Mesenchymal stem cell (in vitro differentiated cells and primary cell): ENCODE results near the gene MTUS2.

ENCODE experiments used
- DNase-seq: peaks from one replicate; pipeline ENCODE4 v3.0.0-alpha.2; 2013
- H2AFZ ChIP-seq: one replicate; pipeline ENCODE4 v1.6.1; 2013; ENCODE audit warnings: low read depth, mild to moderate bottlenecking, control low read depth, inconsistent platforms, low read length, moderate library complexity
- H2AK5ac ChIP-seq: 2 replicates; pipeline ENCODE4 v1.6.1; 2013; ENCODE audit warnings: low read length, moderate library complexity, mild to moderate bottlenecking, inconsistent platforms; ENCODE audit not compliant: severe bottlenecking
- H2BK120ac ChIP-seq: one replicate; pipeline ENCODE4 v1.6.1; 2013; ENCODE audit warnings: low read depth, mild to moderate bottlenecking, inconsistent platforms, low read length, moderate library complexity
- H2BK12ac ChIP-seq, 2 experiments: one replicate each; pipeline ENCODE4 v1.6.1; 2013; ENCODE audit warnings: inconsistent platforms in 2 of 2, low read length in 2 of 2, mild to moderate bottlenecking in 2 of 2, moderate library complexity in 2 of 2, control low read depth in 1 of 2
- H2BK15ac ChIP-seq: one replicate; pipeline ENCODE4 v1.6.1; 2013; ENCODE audit warnings: mild to moderate bottlenecking, low read depth, inconsistent platforms; ENCODE audit not compliant: poor library complexity, severe bottlenecking
- H2BK5ac ChIP-seq: 2 replicates; pipeline ENCODE4 v1.6.1; 2013; ENCODE audit warnings: low read depth, mild to moderate bottlenecking, low read length, control low read depth, inconsistent platforms; ENCODE audit not compliant: poor library complexity, severe bottlenecking
- H3K14ac ChIP-seq, 2 experiments: one replicate each; pipeline ENCODE4 v1.6.1; 2013; ENCODE audit warnings: inconsistent platforms in 2 of 2, low read length in 2 of 2, control low read depth in 1 of 2, mild to moderate bottlenecking in 1 of 2, moderate library complexity in 1 of 2
- H3K18ac ChIP-seq, 2 experiments: one replicate each; pipeline ENCODE4 v1.6.1; 2013; ENCODE audit warnings: inconsistent platforms in 2 of 2, low read length in 2 of 2, control low read depth in 1 of 2, low read depth in 1 of 2, mild to moderate bottlenecking in 1 of 2
- H3K23ac ChIP-seq, 2 experiments: one replicate each; pipeline ENCODE4 v1.6.1; 2013; ENCODE audit warnings: inconsistent platforms in 2 of 2, low read length in 2 of 2, mild to moderate bottlenecking in 2 of 2, moderate library complexity in 2 of 2, control low read depth in 1 of 2
- H3K27ac ChIP-seq: 2 replicates; pipeline ENCODE4 v1.5.1; 2013; ENCODE audit warnings: mild to moderate bottlenecking, moderate library complexity, low read length, control low read depth, inconsistent platforms; ENCODE audit not compliant: poor library complexity, severe bottlenecking
- H3K27me3 ChIP-seq, 2 experiments: 2 replicates each; pipeline versions ENCODE4 v1.6.1 to v1.7.0; 2013; ENCODE audit warnings: low read length in 2 of 2, mild to moderate bottlenecking in 2 of 2, moderate library complexity in 2 of 2, control low read depth in 1 of 2, inconsistent platforms in 1 of 2; ENCODE audit not compliant: control insufficient read depth in 1 of 2, insufficient read depth in 1 of 2
- H3K36me3 ChIP-seq, 2 experiments: 2 replicates each; pipeline versions ENCODE4 v1.6.1 to v1.7.0; 2013; ENCODE audit warnings: low read length in 2 of 2, control low read depth in 1 of 2, inconsistent platforms in 1 of 2, low read depth in 1 of 2, mild to moderate bottlenecking in 1 of 2; ENCODE audit not compliant: insufficient read depth in 2 of 2, control insufficient read depth in 1 of 2
- H3K4ac ChIP-seq, 2 experiments: one replicate each; pipeline ENCODE4 v1.6.1; 2013; ENCODE audit warnings: inconsistent platforms in 2 of 2, low read length in 2 of 2, mild to moderate bottlenecking in 2 of 2, moderate library complexity in 2 of 2, control low read depth in 1 of 2, low read depth in 1 of 2
- H3K4me1 ChIP-seq: 2 replicates; pipeline ENCODE4 v1.6.1; 2013; ENCODE audit warnings: low read depth, low read length, control low read depth; ENCODE audit not compliant: control insufficient read depth, insufficient read depth
- H3K4me2 ChIP-seq: 2 replicates; pipeline ENCODE4 v1.6.1; 2013; ENCODE audit warnings: low read length, mild to moderate bottlenecking, inconsistent platforms; ENCODE audit not compliant: poor library complexity, severe bottlenecking
- H3K4me3 ChIP-seq, 2 experiments: 2 replicates each; pipeline versions ENCODE4 v1.5.1 to v1.7.0; 2013; ENCODE audit warnings: low read length in 2 of 2, mild to moderate bottlenecking in 2 of 2, control low read depth in 1 of 2, low read depth in 1 of 2; ENCODE audit not compliant: insufficient read depth in 1 of 2
- H3K79me1 ChIP-seq: replicated peaks from 2 replicates; pipeline ENCODE4 v1.6.1; 2013; ENCODE audit warnings: mild to moderate bottlenecking, control low read depth, low read length, inconsistent platforms; ENCODE audit not compliant: poor library complexity, severe bottlenecking
- H3K9ac ChIP-seq: 2 replicates; pipeline ENCODE4 v1.7.0; 2013; ENCODE audit warnings: mild to moderate bottlenecking, low read length, moderate library complexity
- H3K9me3 ChIP-seq: 2 replicates; pipeline ENCODE4 v1.7.0; 2013; ENCODE audit warnings: mild to moderate bottlenecking, low read length; ENCODE audit not compliant: control insufficient read depth
- H4K8ac ChIP-seq: one replicate; pipeline ENCODE4 v1.6.1; 2013; ENCODE audit warnings: inconsistent platforms, mild to moderate bottlenecking, low read length, moderate library complexity
- H4K91ac ChIP-seq: one replicate; pipeline ENCODE4 v1.6.1; 2013; ENCODE audit warnings: mild to moderate bottlenecking, low read length, inconsistent platforms
- WGBS: methylation state at CpG from one replicate; pipeline ENCODE4 v1.1.7; 2013; ENCODE audit warnings: mixed read lengths; 5-methylcytosine and 5-hydroxymethylcytosine counted together

The MTUS2 gene

GRCh38 chr13:29106651-29107050 is 286.5 kb downstream of the MTUS2 start:
- no peak overlapping the region for H2AFZ ChIP-seq
- H2BK12ac ChIP-seq = no peak overlapping the region
- no peak overlapping the region for H2BK15ac ChIP-seq
- no peak overlapping the region for H3K9ac ChIP-seq
- no peak overlapping the region for H3K4me2 ChIP-seq
- no peak overlapping the region for H3K14ac ChIP-seq
- H4K91ac ChIP-seq = no peak overlapping the region
- no peak overlapping the region for H3K23ac ChIP-seq
- no peaks in the 10 kb centered on the region for H3K27me3 ChIP-seq
- H3K9me3 ChIP-seq = no peaks in the 10 kb centered on the region
- WGBS = 6% methylated on average over 1 of the region's 1 CpG
- no peak overlapping the region for H3K18ac ChIP-seq
- no peaks in the 10 kb centered on the region for H3K79me1 ChIP-seq
- DNase-seq = no peak
- H3K27ac ChIP-seq = no peak overlapping the region
- H4K8ac ChIP-seq = no peak overlapping the region
- H3K4me3 ChIP-seq = no peak overlapping the region
- H2BK120ac ChIP-seq = no peak overlapping the region
- no peaks in the 10 kb centered on the region for H3K36me3 ChIP-seq
- H2AK5ac ChIP-seq = no peak overlapping the region
- H2BK5ac ChIP-seq = no peak overlapping the region
- H3K4me1 ChIP-seq = no peaks in the 10 kb centered on the region
- no peak overlapping the region for H3K4ac ChIP-seq

- Histone ChIP-seq H3K9me3 (no peaks in the 10 kb centered on the region), H2BK120ac (no peak overlapping the region), H3K4ac (peak overlapping the region in 1 of 2 experiments; percentile 24), H3K4me2 (no peak overlapping the region), H2AK5ac (no peak overlapping the region), H2BK15ac (no peak overlapping the region), H3K4me3 (no peak overlapping the region), H3K18ac (peak overlapping the region in 1 of 2 experiments; percentile 2), H3K23ac (no peak overlapping the region), H4K91ac (peak overlapping the region; percentile 50), H3K27ac (no peak overlapping the region), H3K27me3 (no peaks in the 10 kb centered on the region), H3K79me1 (no peaks in the 10 kb centered on the region), H2BK5ac (no peak overlapping the region), H2AFZ (no peak overlapping the region), H3K36me3 (no peaks in the 10 kb centered on the region), H2BK12ac (no peak overlapping the region), H3K4me1 (no peaks in the 10 kb centered on the region), H3K14ac (peak overlapping the region in 1 of 2 experiments; percentile 18), H4K8ac (no peak overlapping the region), H3K9ac (no peak overlapping the region)
- WGBS = 90% methylated on average over 3 of the region's 4 CpGs
- DNase-seq = no peak
Observed at GRCh38 chr13:29108068-29108786, 288.1 kb downstream of the MTUS2 start.

GRCh38 chr13:29109987-29110386 is 289.8 kb downstream of the MTUS2 start:
- H2AFZ ChIP-seq = no peak overlapping the region
- H2BK12ac ChIP-seq = no peak overlapping the region
- H3K27me3 ChIP-seq = no peaks in the 10 kb centered on the region
- H4K8ac ChIP-seq = no peak overlapping the region
- H3K23ac ChIP-seq = no peak overlapping the region
- no peak for DNase-seq
- no peaks in the 10 kb centered on the region for H3K4me1 ChIP-seq
- no peak overlapping the region for H2BK5ac ChIP-seq
- no peak overlapping the region for H2AK5ac ChIP-seq
- H3K36me3 ChIP-seq = no peaks in the 10 kb centered on the region
- H3K27ac ChIP-seq = no peak overlapping the region
- H3K4ac ChIP-seq = no peak overlapping the region
- no peak overlapping the region for H3K18ac ChIP-seq
- H2BK120ac ChIP-seq = no peak overlapping the region
- no peak overlapping the region for H3K4me2 ChIP-seq
- WGBS = no CpG with 5 or more reads among the region's 2 CpGs
- H3K9me3 ChIP-seq = no peaks in the 10 kb centered on the region
- no peak overlapping the region for H3K9ac ChIP-seq
- no peak overlapping the region for H2BK15ac ChIP-seq
- no peak overlapping the region for H4K91ac ChIP-seq
- no peak overlapping the region for H3K4me3 ChIP-seq
- no peaks in the 10 kb centered on the region for H3K79me1 ChIP-seq
- no peak overlapping the region for H3K14ac ChIP-seq

- 92% methylated on average over 2 of the region's 2 CpGs for WGBS
- no peak overlapping the region for H2BK5ac ChIP-seq
- H2BK12ac ChIP-seq = no peak overlapping the region
Observed at GRCh38 chr13:29111446-29111845, 291.3 kb downstream of the MTUS2 start.

More at GRCh38 chr13:29111446-29111845, 291.3 kb downstream of the MTUS2 start:
- H2AK5ac ChIP-seq = no peak overlapping the region
- H3K4me3 ChIP-seq = no peak overlapping the region
- no peaks in the 10 kb centered on the region for H3K36me3 ChIP-seq
- no peak overlapping the region for H3K14ac ChIP-seq
- no peak overlapping the region for H2BK15ac ChIP-seq
- no peak for DNase-seq
- H4K91ac ChIP-seq = no peak overlapping the region
- no peak overlapping the region for H3K4ac ChIP-seq
- H3K79me1 ChIP-seq = no peaks in the 10 kb centered on the region
- no peak overlapping the region for H2AFZ ChIP-seq
- no peaks in the 10 kb centered on the region for H3K9me3 ChIP-seq
- no peaks in the 10 kb centered on the region for H3K4me1 ChIP-seq
- no peaks in the 10 kb centered on the region for H3K27me3 ChIP-seq
- H3K27ac ChIP-seq = no peak overlapping the region
- H3K4me2 ChIP-seq = no peak overlapping the region
- H3K18ac ChIP-seq = no peak overlapping the region
- H3K9ac ChIP-seq = no peak overlapping the region
- no peak overlapping the region for H3K23ac ChIP-seq
- H4K8ac ChIP-seq = no peak overlapping the region
- no peak overlapping the region for H2BK120ac ChIP-seq
